Natural killer cell (primary cell): Measurements from ENCODE around the gene PECR. TPM values are rescaled to one million over a fixed set of nuclear protein-coding genes. Genes with fewer than 3 reads are reported as not detected.

Experiments used
- ATAC-seq, 3 donors: fragments of 150-1000 bp in 2 of 3; fragments of 200-7000 bp in 1 of 3; cut with Tn5 transposase; 1 replicate in 1 of 3; 2 replicates in 2 of 3; pipeline ENCODE4 v1.10.0; 2021; ENCODE audit warnings: mild to moderate bottlenecking in 2 of 3, moderate library complexity in 2 of 3
- DNase-seq, 2 donors: peaks; one replicate each; pipeline versions ENCODE4 v3.0.0 to v3.0.0-alpha.2; 2013 to 2021; ENCODE audit warnings: mixed read lengths in 1 of 2
- H3K27ac ChIP-seq: one replicate; pipeline ENCODE4 v1.5.1; 2013; ENCODE audit warnings: mild to moderate bottlenecking, low read length
- H3K27me3 ChIP-seq: one replicate; pipeline ENCODE4 v1.6.1; 2013; ENCODE audit warnings: low read length; ENCODE audit not compliant: control insufficient read depth, insufficient read depth
- H3K36me3 ChIP-seq: one replicate; pipeline ENCODE4 v1.6.1; 2013; ENCODE audit warnings: low read length; ENCODE audit not compliant: control insufficient read depth, insufficient read depth
- H3K4me1 ChIP-seq: one replicate; pipeline ENCODE4 v1.6.1; 2013; ENCODE audit warnings: low read length; ENCODE audit not compliant: control insufficient read depth, insufficient read depth
- H3K4me3 ChIP-seq: one replicate; pipeline ENCODE4 v1.5.1; 2013; ENCODE audit warnings: low read length
- H3K9me3 ChIP-seq: one replicate; pipeline ENCODE4 v1.6.1; 2013; ENCODE audit warnings: low read length; ENCODE audit not compliant: control insufficient read depth, insufficient read depth
- H3K27ac Mint-ChIP-seq, 2 donors: one replicate each; pipeline ENCODE4 v1.8.0; 2022; ENCODE audit warnings: mild to moderate bottlenecking in 2 of 2, mixed read lengths in 2 of 2, moderate library complexity in 1 of 2
- H3K27me3 Mint-ChIP-seq, 2 donors: one replicate each; pipeline ENCODE4 v1.8.0; 2022; ENCODE audit warnings: low read depth in 2 of 2, mixed read lengths in 2 of 2
- H3K36me3 Mint-ChIP-seq: one replicate; pipeline ENCODE4 v1.8.0; 2022; ENCODE audit warnings: mixed read lengths
- H3K4me1 Mint-ChIP-seq, 2 donors: one replicate each; pipeline ENCODE4 v1.8.0; 2022; ENCODE audit warnings: mixed read lengths in 2 of 2
- H3K4me3 Mint-ChIP-seq: one replicate; pipeline ENCODE4 v1.8.0; 2022; ENCODE audit warnings: mild to moderate bottlenecking, moderate library complexity, mixed read lengths
- H3K9me3 Mint-ChIP-seq, 2 donors: one replicate each; pipeline ENCODE4 v1.8.0; 2022; ENCODE audit warnings: mixed read lengths in 2 of 2
- WGBS: methylation state at CpG from one replicate; pipeline ENCODE4 v1.1.7; 2013; ENCODE audit warnings: missing lambda C conversion rate; ENCODE audit not compliant: insufficient coverage; 5-methylcytosine and 5-hydroxymethylcytosine counted together
- intact Hi-C: fragments of 100-400 bp; cut with micrococcal nuclease; formaldehyde crosslinking; loops from one replicate; pipeline ENCODE4 v1.14.2; 2022
- total RNA-seq, 4 donors: library from RNA; stranded (reverse); fragments of 120-200 nt in 1 of 4; gene quantifications; one replicate each; pipeline versions ENCODE4 v1.2.3 to v1.2.4, GENCODE V29; 2013 to 2022
- TF ChIP-seq, protein P1 (sequence below): fragments of 200-600 bp; IDR thresholded peaks from one replicate; pipeline ENCODE4 v1.8.0; 2022; ENCODE audit warnings: antibody characterized with exemption

The PECR gene
- total RNA-seq, 3 donors from 2014 or later (not counting 1 experiment from before 2014, with no cell fraction given) = 15.4 to 25.7 (median 17.5) TPM

DNA sequence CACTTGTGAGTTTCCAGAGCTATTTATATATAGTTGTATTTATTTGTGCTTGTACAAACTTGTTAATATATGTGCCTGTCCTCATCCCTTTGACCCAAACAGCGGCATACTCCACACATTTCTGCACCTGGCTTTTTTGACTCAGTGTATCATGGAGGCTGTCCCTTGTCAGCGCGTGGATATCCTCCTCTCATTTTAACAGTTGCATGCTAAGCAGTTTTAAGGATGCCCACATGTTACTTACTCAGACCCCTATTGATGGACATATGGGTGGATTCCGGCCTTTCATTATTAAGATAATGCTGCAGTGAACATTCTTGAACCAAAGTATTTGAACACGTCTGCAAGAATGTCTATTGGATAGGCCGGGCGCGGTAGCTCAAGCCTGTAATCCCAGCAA, 67.6 kb downstream of the PECR start:
- no peaks in the 10 kb centered on the region for H3K27me3 Mint-ChIP-seq
- H3K27ac Mint-ChIP-seq = no peak overlapping the region
- no peaks in the 10 kb centered on the region for H3K36me3 Mint-ChIP-seq
- H3K9me3 Mint-ChIP-seq = no peaks in the 10 kb centered on the region
- intact Hi-C loops = no loop called here
- no peak overlapping the region for H3K27ac ChIP-seq
- no peak overlapping the region for H3K4me3 ChIP-seq
- 97% methylated on average over 8 of the region's 8 CpGs for WGBS
- peaks cover 33 to 41% of the 10 kb centered on the region in 2 donors for H3K4me1 Mint-ChIP-seq
- peak overlapping the region; percentile 68 for H3K4me3 Mint-ChIP-seq
- ATAC-seq (no peak), DNase-seq (no peak)
- H3K36me3 ChIP-seq = no peaks in the 10 kb centered on the region
- H3K4me1 ChIP-seq = peaks cover 27% of the 10 kb centered on the region
- no peaks in the 10 kb centered on the region for H3K27me3 ChIP-seq
- TF ChIP-seq, protein P1, sequence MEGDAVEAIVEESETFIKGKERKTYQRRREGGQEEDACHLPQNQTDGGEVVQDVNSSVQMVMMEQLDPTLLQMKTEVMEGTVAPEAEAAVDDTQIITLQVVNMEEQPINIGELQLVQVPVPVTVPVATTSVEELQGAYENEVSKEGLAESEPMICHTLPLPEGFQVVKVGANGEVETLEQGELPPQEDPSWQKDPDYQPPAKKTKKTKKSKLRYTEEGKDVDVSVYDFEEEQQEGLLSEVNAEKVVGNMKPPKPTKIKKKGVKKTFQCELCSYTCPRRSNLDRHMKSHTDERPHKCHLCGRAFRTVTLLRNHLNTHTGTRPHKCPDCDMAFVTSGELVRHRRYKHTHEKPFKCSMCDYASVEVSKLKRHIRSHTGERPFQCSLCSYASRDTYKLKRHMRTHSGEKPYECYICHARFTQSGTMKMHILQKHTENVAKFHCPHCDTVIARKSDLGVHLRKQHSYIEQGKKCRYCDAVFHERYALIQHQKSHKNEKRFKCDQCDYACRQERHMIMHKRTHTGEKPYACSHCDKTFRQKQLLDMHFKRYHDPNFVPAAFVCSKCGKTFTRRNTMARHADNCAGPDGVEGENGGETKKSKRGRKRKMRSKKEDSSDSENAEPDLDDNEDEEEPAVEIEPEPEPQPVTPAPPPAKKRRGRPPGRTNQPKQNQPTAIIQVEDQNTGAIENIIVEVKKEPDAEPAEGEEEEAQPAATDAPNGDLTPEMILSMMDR = no peak
- no peaks in the 10 kb centered on the region for H3K9me3 ChIP-seq

DNA sequence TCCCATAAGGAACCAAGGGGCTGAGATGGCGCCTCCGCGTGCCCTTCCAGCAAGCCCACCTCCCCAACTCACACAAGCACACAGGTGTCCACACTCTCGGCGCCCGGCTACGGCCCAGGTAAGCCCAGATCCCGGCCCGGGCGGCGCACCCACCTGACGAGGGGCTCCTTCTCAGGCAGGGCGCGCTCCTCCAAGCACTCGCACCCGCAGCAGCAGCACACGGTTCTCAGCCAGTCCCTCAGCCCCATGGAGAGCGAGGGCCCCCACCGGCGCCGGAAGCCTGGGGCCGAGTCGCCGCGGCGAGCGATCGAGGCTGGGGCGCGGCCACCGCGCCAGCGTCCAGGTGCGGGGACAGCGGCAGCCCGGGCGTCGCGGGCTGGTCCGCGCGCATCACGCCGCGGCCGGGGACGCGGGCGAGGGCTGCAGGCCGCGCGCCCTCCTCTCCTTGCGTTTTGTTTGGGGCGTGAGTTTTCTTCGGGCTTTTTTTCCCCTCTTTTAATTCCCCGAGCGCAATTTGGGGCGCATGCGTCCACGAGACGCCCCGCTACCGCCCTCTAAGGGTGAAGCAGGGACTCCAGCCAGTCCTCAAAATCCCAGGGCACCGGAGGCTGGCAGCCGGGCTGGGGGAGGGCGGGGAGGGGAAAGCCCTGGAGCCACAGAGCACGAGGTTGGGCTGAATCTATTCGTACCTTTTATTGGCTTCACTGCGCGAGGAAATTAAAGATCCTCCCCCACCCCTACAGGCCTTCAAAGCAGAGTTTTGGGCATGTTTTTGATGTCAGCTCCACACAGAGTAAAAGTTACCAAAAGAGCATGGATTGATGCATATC, 68.3 kb downstream of the PECR start, which contains the start of gene MREG:
Gene MREG (minus strand): TSS at position 472 of the 830 bp plus-strand sequence. CDS start 224 bp downstream, at position 248.
- intact Hi-C loops = no loop called here
- peak within 1 kb of the TSS; percentile 91 for H3K4me3 Mint-ChIP-seq
- TF ChIP-seq, protein P1 = peak; percentile 74
- Histone ChIP-seq H3K36me3 (no peaks in the 10 kb centered on the region), H3K27ac (no peak within 1 kb of the TSS), H3K27me3 (no peaks in the 10 kb centered on the region), H3K9me3 (no peaks in the 10 kb centered on the region), H3K4me1 (peaks cover 27% of the 10 kb centered on the region), H3K4me3 (peak within 1 kb of the TSS; percentile 47)
- no peaks in the 10 kb centered on the region for H3K27me3 Mint-ChIP-seq
- WGBS = under 1% methylated on average over 70 of the region's 70 CpGs
- no peaks in the 10 kb centered on the region for H3K9me3 Mint-ChIP-seq
- peak; percentile 71 to 92 for DNase-seq
- ATAC-seq = peak; percentile 79 to 88 (median 85)
- H3K27ac Mint-ChIP-seq = peak within 1 kb of the TSS; percentile 56 to 81
- no peaks in the 10 kb centered on the region for H3K36me3 Mint-ChIP-seq
- H3K4me1 Mint-ChIP-seq = peaks cover 33 to 41% of the 10 kb centered on the region in 2 donors

- H3K27me3 Mint-ChIP-seq = no peaks in the 10 kb centered on the region
- 5% methylated on average over 6 of the region's 6 CpGs for WGBS
- intact Hi-C loops = no loop called here
These were observed 68.9 kb downstream of the PECR start for GRCh38 chr2:216012830-216013079.

More at GRCh38 chr2:216012830-216013079, 68.9 kb downstream of the PECR start:
- no peak for DNase-seq
- Mint-ChIP-seq H3K4me1 (peaks cover 33 to 41% of the 10 kb centered on the region in 2 donors), H3K27ac (peak overlapping the region; percentile 56 to 81), H3K4me3 (peak overlapping the region; percentile 91), H3K36me3 (no peaks in the 10 kb centered on the region), H3K9me3 (no peaks in the 10 kb centered on the region)
- H3K9me3 ChIP-seq = no peaks in the 10 kb centered on the region
- no peak for ATAC-seq
- H3K4me1 ChIP-seq = peaks cover 27% of the 10 kb centered on the region
- TF ChIP-seq, protein P1 = no peak
- H3K36me3 ChIP-seq = no peaks in the 10 kb centered on the region
- H3K27ac ChIP-seq = no peak overlapping the region
- no peaks in the 10 kb centered on the region for H3K27me3 ChIP-seq
- peak overlapping the region; percentile 47 for H3K4me3 ChIP-seq
